HEK293T (cell line): ENCODE measurements around the gene GSTM1.

Experiments used
- CTCF ChIA-PET: fragments of 350-600 bp; formaldehyde crosslinking; extraction: SDS; loops from one replicate; lab custom pipeline; 2021; ENCODE audit warnings: antibody characterized with exemption, inconsistent platforms; lab: Yijun Ruan, JAX
- POLR2A ChIA-PET: fragments of 350-600 bp; formaldehyde crosslinking; extraction: SDS; loops from one replicate; lab custom pipeline; 2020; ENCODE audit warnings: antibody characterized with exemption, inconsistent platforms; lab: Yijun Ruan, JAX
- DNase-seq: peaks from one replicate; pipeline ENCODE4 v3.0.0; 2012; ENCODE audit warnings: mixed read lengths; ENCODE audit errors: extremely low spot score
- ARNT ChIP-seq: fragments of 450-650 bp; IDR thresholded peaks from 2 replicates; pipeline ENCODE4 v1.6.1; 2017; ENCODE audit warnings: mild to moderate bottlenecking
- BHLHE40 ChIP-seq: fragments of 450-650 bp; IDR thresholded peaks from 2 replicates; pipeline ENCODE4 v1.6.1; 2016; ENCODE audit warnings: mild to moderate bottlenecking, moderate library complexity, borderline replicate concordance
- CTBP1 ChIP-seq: fragments of 450-650 bp; IDR thresholded peaks from 2 replicates; pipeline ENCODE4 v1.6.1; 2016; ENCODE audit warnings: borderline replicate concordance
- ELF4 ChIP-seq: fragments of 450-650 bp; IDR thresholded peaks from 2 replicates; pipeline ENCODE4 v1.6.1; 2017; ENCODE audit warnings: antibody characterized with exemption
- FOXA1 ChIP-seq: fragments of 450-650 bp; IDR thresholded peaks from 2 replicates; pipeline ENCODE4 v1.6.1; 2016; ENCODE audit warnings: mild to moderate bottlenecking
- FOXK2 ChIP-seq: fragments of 450-650 bp; IDR thresholded peaks from 2 replicates; pipeline ENCODE4 v1.6.1; 2016; ENCODE audit warnings: mild to moderate bottlenecking
- FOXM1 ChIP-seq: fragments of 450-650 bp; IDR thresholded peaks from 2 replicates; pipeline ENCODE4 v1.6.1; 2017; ENCODE audit warnings: mild to moderate bottlenecking, borderline replicate concordance
- HDGF ChIP-seq: fragments of 450-650 bp; IDR thresholded peaks from 2 replicates; pipeline ENCODE4 v1.6.1; 2017; ENCODE audit warnings: antibody characterized with exemption, borderline replicate concordance
- L3MBTL2 ChIP-seq: fragments of 450-650 bp; conservative IDR thresholded peaks from 2 replicates; pipeline ENCODE4 v1.6.1; 2016; ENCODE audit warnings: mild to moderate bottlenecking
- LEF1 ChIP-seq: fragments of 450-650 bp; IDR thresholded peaks from 2 replicates; pipeline ENCODE4 v1.6.1; 2017; ENCODE audit warnings: mild to moderate bottlenecking, borderline replicate concordance
- NFRKB ChIP-seq: fragments of 450-650 bp; IDR thresholded peaks from 2 replicates; pipeline ENCODE4 v1.6.1; 2016; ENCODE audit warnings: mild to moderate bottlenecking, moderate library complexity
- PKNOX1 ChIP-seq: fragments of 450-650 bp; IDR thresholded peaks from 2 replicates; pipeline ENCODE4 v1.6.1; 2016
- SP1 ChIP-seq: fragments of 450-650 bp; IDR thresholded peaks from 2 replicates; pipeline ENCODE4 v1.6.1; 2017
- SUZ12 ChIP-seq: fragments of 450-650 bp; IDR thresholded peaks from 2 replicates; pipeline ENCODE4 v1.6.1; 2016; ENCODE audit warnings: mild to moderate bottlenecking
- TARDBP ChIP-seq: fragments of 450-650 bp; IDR thresholded peaks from 2 replicates; pipeline ENCODE4 v1.6.1; 2016
- ZNF384 ChIP-seq: fragments of 450-650 bp; IDR thresholded peaks from 2 replicates; pipeline ENCODE4 v1.6.1; 2016

GSTM1 gene

GRCh38 chr1:109724933-109725332 lies 37.3 kb downstream of the GSTM1 start:
- TF ChIP-seq TARDBP, result no peak
- TF ChIP-seq HDGF, result no peak
- TF ChIP-seq FOXA1, result no peak
- no peak for TF ChIP-seq BHLHE40
- no peak for TF ChIP-seq ARNT
- no peak for TF ChIP-seq SP1
- TF ChIP-seq CTBP1, result no peak
- no peak for TF ChIP-seq LEF1
- TF ChIP-seq ELF4, result no peak
- no peak for TF ChIP-seq FOXK2
- no peak for TF ChIP-seq L3MBTL2
- TF ChIP-seq SUZ12, result no peak
- no peak for TF ChIP-seq NFRKB
- TF ChIP-seq FOXM1, result no peak
- TF ChIP-seq PKNOX1, result no peak
- TF ChIP-seq ZNF384, result no peak
- ChIA-PET CTCF (no interaction called here), POLR2A (no interaction called here)

GRCh38 chr1:109725510-109725909 lies 37.9 kb downstream of the GSTM1 start:
- ChIA-PET CTCF (no interaction called here), POLR2A (no interaction called here)
- no peak for TF ChIP-seq FOXK2
- no peak for TF ChIP-seq TARDBP
- no peak for TF ChIP-seq SUZ12
- no peak for TF ChIP-seq HDGF
- TF ChIP-seq SP1, result no peak
- TF ChIP-seq FOXM1, result no peak
- TF ChIP-seq PKNOX1, result no peak
- TF ChIP-seq CTBP1, result no peak
- TF ChIP-seq L3MBTL2, result no peak
- TF ChIP-seq LEF1, result no peak
- TF ChIP-seq BHLHE40, result no peak
- TF ChIP-seq ELF4, result no peak
- TF ChIP-seq ZNF384, result no peak
- no peak for DNase-seq

More at GRCh38 chr1:109724933-109725332, 37.3 kb downstream of the GSTM1 start:
- no peak for DNase-seq

- no peak for DNase-seq
- ChIA-PET CTCF (no interaction called here), POLR2A (no interaction called here)
- TF ChIP-seq HDGF, result no peak
Observed at GRCh38 chr1:109726007-109726406, 38.4 kb downstream of the GSTM1 start.

- DNase-seq, result no peak
- ChIA-PET CTCF (no interaction called here), POLR2A (no interaction called here)
- TF ChIP-seq HDGF (no peak), FOXA1 (no peak), ELF4 (no peak), FOXM1 (no peak), L3MBTL2 (no peak), ARNT (no peak), SP1 (no peak), BHLHE40 (no peak), PKNOX1 (no peak), FOXK2 (no peak), CTBP1 (no peak), NFRKB (no peak), ZNF384 (no peak), LEF1 (no peak), SUZ12 (no peak), TARDBP (no peak)
Observed at GRCh38 chr1:109726728-109727373, 39.2 kb downstream of the GSTM1 start.

- ChIA-PET CTCF (interaction anchor here (1.1 kb wide), 1 partner anchor 89 kb away, joined by 4 read pairs; no protein-coding TSS in a partner anchor), POLR2A (no interaction called here)
- DNase-seq, result no peak
- TF ChIP-seq ELF4 (no peak), ARNT (no peak), FOXA1 (no peak), FOXM1 (no peak), TARDBP (no peak), HDGF (no peak)
Observed at GRCh38 chr1:109728870-109729269, 41.3 kb downstream of the GSTM1 start.

- DNase-seq, result no peak
- POLR2A ChIA-PET, result no interaction called here
- TF ChIP-seq PKNOX1 (no peak), ARNT (no peak), L3MBTL2 (no peak), ELF4 (no peak), SP1 (no peak), LEF1 (no peak), FOXA1 (no peak), ZNF384 (no peak), CTBP1 (no peak), TARDBP (no peak), FOXK2 (no peak), SUZ12 (no peak), BHLHE40 (no peak), NFRKB (no peak), HDGF (no peak), FOXM1 (no peak)
- CTCF ChIA-PET, result no interaction called here
Observed at GRCh38 chr1:109730666-109731065, 43.0 kb downstream of the GSTM1 start.
